HL-60/S4 (cell line): ENCODE measurements around the gene UNC93B1.
"Not testable (repeated sequence)": the region's sequence is repeated elsewhere in the genome, so short reads cannot be mapped to it uniquely, and the experiment has no call there.

ENCODE experiments used
- in situ Hi-C: fragments of 300-500 bp; cut with MboI; formaldehyde crosslinking; loops from 2 replicates; pipeline ENCODE4 v1.14.3; 2022; ENCODE audit warnings: low sequenced_read_pairs

UNC93B1 gene

DNA sequence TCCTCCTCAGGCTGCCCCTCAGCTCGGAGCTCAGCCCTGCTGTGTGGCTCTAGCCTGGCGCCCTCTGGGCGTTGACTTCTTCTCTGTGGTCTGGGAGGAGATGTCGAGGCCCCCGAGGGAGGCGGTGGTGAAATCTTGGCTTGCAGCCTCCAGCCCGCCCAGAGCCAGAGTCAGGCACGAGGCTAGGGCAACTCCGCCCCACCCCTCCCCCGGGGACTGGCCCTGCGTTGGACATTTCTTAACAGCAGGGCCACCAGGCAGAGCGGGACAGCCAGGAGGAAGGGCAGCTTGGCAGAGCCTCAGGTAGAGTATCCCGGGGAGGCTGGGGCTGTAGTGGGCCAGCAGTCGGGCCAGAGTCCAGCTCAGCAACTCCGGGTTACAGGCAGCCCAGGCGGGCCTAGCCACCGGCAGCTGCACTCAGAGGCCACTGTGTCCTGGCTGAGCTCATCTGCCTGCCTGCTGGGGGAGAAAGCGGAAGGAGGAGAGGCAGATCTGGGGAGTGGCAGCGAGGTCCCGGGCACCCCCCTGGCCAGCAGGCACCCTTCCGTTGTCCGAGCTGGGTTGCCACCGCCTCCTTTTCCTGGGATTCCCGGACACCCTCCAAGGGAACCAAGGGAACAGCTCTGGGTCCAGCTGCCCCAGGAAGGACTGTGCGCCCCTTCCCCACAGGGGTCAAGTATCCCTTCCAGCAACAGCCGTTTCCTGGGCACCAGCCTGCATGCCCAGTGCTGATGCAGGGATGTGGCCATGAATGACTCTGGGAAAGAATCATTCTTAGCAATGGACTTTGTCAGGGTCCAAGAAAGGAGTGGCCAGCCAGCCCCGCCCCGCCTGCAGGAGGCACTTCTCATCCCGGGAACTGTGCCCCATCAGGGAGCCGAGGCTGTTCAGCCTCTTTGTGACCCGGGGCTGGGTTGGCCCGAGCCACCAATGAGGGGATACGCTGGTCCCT is 6.5 kb upstream of the UNC93B1 start, which contains the start of gene ALDH3B1:
TSS of gene ALDH3B1 (plus strand) at position 238 of the 952 bp plus-strand sequence. CDS start 4,971 bp downstream, outside the sequence.
- in situ Hi-C loops, result no loop called here

DNA sequence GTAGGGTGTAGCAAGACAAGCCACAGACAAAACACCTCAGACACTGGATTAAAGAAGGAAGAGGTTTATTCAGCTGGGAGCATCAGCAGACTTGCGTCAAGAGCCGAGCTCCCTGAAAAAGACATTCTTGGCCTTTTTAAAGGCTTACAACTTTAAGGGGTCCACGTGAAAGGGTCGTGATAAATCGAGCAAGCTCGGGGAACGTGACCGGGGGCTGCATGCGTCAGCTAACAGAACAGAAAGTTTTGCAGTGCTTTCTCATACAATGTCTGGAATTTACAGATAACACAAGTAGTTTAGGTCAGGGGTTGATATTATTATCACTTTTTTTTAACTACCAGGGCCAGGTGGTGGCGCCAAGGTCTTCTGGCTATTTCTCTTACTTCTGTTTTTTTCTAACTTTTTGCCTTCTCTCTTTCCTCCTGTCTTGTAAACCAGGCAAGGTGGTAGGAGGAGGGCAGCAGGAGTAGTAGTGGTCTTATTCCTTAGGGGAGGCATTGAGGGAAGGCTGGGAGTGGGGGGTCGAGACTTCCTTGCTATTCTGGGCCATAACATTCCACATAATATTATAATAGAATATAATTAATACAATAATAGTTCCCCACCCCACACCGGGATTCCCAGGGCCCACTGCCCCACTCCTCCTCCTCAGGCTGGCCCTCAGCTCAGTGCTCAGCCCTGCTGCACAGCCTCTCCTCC is 5.6 kb upstream of the UNC93B1 start:
- in situ Hi-C loops, result no loop called here

DNA sequence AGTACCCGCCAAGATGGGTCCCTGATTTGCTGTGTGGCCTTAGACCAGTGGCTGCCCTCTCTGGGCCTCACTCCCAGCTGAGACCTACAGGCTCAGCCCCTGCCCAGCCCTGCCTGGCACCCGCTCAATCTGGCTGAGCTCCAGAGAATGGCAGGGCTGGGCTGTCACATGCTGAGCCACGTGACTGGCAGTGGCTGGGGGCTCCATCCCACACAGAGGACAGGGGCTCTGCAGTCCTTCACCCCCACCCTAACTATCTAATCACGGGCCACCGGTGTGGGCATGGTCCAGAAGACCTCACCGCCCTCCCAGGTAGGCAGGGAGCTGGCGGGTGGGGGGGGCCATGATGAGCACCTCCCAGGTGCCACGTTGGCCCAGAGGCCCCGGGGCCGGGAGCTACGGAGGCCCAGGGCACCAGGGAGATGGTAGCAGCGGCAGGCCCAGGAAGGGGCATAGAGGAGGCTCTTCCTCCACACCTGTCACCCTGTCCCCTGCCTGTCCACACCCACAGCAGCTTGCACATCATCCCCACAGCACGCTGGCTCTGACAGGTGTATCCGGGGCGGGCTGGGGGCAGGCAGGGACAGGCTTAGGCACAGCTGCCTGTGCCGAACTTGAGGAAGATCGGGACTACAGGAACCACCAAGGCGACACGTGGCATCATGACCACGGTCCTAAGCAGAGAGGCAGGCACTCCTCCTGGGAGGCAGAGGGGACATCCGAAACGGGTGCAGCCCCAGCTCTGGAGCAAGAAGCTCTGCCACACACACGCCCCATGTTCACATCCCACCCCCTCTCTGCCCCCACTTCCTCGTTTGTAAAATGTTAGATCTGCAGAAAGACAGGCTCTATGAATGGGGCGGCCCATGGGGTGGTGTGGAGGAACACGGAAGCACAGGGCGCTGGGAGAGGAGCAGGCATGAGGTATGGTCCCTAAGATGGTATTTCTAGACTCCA is 4.8 kb upstream of the UNC93B1 start:
- in situ Hi-C loops, result no loop called here

DNA sequence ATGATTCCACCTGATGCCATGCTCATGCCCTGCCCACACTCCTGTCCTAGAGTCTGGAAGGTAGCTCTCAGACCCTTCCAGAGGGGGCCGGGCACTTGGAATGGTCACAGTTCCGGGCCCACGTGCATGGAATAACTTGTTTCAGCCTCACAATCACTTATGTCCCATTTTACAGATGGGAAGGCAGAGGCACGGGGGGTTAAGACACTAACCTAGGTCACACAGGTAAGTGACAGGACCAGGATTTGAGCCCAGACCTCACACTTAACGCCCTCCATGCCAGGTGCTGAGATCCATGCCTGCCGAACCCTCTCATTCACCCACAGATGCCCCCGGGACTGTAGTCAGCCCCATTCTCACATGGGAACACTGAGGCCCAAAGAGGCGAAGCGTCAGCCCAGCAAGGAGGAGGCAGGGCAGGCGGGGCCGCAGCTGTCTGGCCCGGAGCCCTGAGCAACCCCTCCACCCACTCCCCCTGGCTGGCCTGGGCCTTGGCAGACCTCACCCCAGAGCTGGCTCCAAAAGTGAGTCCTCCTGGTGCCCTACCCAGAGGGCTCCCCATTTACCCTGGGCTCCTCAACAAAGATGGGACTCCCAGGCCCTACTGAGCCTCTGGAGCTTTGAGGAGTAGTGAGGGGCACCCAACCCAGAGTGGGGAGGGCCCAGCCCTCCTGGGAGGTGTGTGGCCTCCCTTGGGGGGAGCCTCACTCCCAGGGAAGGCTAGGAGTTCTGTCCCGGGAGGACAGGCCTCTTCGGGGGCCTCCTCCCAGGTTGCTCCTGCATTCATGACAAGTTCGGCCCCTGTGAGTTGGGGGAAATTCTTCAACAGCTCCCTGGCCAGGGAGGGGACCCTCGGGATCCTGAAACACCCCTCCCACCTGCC is 3.8 kb upstream of the UNC93B1 start:
- in situ Hi-C loops, result no loop called here

DNA sequence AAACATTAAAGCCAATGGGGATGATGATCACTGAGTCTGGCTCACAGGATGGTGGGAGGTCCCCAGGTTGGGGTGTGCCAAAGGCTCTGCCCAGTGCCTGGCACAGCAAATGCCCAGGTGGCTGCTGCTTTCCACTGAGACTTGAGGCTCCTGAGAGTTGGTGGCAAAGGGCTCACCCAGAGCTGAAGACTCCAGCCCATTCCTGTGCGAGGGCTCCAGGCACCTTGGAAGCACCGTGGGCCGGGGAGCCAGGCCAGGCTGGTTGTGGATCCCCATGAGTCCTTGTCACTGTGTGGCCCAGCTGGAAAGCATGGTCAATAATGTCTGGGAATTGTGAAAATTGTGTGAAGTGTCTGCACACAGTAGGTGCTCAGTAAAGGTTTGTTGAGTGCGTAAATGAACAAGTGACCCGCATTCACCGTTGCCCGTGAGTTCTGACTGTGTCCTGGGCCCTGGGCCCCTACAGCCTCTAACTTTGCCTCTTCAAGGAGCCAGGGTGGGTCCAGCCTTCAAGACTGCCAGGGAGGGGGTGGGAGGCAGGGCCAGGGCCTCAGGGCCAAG is 2.8 kb upstream of the UNC93B1 start:
- in situ Hi-C loops, result no loop called here

DNA sequence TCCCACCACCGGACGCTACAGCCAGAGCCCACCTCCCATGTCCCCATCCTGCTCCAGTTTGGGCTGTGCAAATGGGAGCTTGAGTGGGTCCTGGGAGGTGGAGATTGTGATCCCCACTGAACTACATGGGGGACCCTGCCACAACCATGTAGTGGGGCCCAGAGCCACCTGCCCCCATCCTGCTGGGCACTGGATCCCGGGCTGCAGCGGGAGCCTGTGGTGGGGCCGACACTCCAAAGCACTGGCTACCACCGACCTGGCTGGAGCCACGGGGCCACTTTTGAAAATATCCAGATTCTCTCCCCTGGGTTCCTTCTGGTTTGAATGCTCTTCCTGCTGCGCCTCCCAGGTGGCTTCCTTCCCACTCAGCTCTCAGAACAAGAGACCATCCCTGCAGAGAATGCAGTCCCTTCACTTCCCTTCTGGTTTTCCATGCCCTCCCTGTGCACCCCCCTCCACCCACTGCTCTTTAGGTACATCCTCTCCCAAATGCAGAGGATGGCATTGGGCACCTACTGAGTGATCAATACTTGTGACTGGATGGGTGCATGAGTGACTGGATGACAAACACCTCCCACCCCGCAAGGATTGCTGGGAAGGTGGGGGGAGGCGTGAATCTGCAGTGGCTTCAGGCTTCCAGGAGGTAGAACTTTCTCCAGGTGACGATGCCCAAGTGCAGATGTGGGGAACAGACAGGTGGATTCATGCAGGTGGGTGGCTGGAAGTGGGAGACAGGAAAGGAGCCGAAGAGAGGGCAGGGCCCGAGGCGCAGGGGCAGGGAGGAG is 846 bp upstream of the UNC93B1 start:
- in situ Hi-C loops, result no loop called here

DNA sequence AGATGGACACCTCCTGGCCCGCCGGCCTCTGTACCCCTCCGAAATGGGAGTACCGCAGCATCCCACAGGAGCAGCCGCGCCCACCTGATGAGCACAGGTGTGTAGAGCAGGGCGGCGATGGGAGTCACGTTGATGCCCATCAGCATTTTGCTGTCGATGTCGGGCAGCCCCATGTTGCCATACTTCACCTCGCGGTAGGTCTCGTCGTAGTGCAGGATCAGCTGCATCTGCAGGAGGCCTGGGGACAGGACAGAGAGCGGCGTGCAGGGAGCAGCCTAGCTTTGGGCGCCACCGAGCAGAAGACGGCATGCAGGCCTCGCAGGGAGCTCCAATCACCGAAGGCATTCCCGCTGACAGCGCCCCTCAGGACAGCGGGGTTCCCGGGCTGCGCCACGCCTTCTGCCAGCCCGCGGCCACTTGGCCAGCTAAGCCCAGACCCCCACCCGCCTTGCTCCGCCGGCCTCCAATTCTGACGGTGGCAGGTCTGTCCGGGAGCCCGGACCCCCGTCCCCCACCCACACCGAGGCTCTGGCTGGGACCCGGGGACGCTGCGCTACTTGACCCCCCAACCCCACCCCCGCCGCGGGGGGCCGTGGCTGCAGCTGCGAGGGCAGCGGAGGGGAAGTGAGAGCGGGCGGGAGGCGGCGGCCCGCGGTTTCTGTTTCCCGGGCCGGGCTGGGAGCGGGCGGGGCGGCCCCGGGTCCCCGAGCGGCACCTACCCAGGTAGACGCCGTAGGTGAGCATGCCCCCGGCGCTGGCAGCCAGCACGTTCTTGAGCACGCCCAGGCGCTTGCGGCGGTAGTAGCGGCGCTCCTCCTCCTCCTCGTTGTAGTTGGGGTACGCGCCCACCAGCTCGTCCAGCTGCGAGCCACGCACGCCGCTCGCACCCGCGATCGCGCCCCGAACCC is 705 bp downstream of the UNC93B1 start:
- in situ Hi-C loops, result no loop called here

DNA sequence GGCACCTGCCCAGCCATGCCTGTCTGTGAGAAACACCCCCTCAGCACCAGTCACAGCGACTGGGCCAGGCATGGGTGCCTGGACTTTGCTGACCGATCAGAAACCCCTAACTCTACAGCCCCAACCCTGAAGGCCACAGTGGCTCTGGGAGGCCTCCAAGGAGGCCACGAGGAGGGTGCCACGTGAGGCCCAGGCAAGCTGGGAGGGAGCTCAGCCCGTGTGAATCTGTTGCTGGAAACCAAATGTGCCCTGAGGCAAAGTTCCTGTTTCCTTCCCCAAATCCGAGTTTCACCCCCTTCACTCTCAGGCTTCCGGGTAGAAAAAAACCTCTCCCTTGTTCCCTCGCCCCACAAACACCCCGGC is 1.3 kb downstream of the UNC93B1 start:
- in situ Hi-C loops, result no loop called here

DNA sequence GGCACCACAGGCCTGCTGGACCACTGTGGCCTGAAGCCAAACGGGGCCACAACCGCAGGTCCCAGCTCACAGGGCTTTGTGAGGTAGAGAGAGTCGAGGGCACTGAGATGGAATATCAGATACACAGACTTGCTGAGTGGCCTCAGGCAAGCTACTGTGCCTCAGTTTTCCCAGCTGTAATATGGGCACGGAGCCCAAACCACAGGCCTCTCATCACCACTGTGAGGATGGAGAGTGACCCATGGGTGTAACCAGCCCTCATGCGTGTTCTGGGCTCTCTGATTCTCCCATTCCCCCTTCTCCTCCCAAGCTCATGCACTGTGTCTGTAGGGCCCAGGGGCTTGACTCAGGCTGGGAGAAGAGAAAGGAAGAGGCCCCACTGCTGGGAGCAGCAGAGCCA is 4.2 kb downstream of the UNC93B1 start:
- in situ Hi-C loops, result no loop called here

DNA sequence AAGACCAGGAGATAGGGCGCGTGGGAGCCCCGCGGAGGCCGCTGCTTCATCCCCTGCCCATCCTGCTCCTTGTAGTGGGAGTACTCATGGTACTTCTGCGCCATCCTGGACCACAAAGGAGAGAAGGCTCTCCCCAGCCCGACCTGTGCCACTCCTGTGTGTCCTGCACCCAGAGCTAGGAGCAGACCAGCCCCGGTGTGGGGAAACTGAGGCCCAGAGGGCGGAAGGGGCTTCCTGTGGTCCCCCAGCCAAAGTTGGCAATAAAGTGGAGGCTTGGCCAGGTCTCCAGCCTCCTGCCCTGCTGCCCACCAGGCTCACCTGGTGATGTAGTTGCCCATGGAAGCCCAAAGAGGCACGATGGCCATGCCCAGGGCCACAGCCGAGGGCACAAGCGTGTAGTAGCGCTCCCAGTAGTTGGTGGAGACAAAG is 4.7 kb downstream of the UNC93B1 start:
- in situ Hi-C loops, result no loop called here

DNA sequence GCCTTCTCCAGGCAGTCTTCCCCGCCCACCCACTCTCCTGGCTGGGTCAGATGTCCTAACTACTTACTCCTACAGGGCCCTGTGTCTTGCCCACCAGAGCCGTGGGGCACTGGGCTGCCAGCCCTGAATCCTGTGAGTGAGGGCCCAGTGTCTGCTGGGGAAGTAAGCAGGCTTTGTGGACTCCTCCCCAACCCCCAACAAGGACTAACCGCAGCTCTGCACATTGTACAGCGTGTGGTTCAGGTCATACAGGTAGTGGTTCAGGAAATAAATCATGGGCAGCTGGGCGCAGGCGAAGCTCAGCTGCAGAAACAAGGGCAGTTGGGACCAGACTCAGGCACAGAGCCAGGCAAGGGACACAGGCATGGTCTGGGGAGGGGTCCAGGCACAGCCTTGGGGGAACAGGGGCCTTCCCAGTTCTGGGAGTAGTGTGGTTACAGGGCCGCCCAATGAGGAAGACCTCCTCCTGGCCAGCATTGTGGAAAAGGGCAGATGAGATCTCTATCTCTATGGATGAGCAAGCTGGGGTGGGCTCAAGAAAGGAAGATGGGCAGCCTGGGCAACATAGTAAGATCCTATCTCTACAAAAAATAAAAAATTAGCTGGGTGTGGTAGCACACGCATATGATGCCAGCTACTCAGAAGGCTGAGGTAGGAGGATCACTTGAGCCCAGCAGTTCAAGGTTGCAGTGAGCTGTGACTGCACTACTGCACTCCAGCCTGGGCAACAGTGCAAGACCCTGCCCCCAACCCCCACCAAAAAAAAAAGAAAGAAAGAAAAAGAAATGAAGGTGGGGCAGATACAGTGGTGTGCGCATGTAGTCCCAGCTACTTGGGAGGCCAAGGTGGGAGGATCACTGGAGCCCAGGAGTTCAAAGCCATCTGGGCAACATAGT is 5.5 kb downstream of the UNC93B1 start:
- in situ Hi-C loops, result no loop called here

DNA sequence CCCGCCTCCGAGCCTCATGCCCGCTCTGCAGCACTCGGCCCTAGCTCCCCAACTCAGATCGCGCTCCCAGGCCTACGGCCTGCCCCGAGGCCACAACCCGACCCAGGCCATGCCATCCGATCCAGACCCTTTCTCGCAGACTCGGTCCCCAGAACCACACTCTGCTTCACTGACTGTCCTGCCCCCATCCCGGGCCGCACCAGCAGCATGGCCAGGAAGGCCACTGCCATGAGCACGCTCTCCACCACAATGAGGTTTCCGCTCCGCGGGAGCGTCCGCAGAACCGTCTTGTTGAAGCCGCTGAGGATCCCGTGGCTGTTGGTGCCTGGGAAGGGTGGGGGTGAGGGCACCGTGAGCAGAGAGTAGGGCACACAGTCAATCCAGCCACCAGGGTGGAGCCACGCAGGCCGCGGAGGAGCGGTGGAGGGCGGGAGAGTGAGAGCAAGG is 6.4 kb downstream of the UNC93B1 start:
- in situ Hi-C loops, result no loop called here

DNA sequence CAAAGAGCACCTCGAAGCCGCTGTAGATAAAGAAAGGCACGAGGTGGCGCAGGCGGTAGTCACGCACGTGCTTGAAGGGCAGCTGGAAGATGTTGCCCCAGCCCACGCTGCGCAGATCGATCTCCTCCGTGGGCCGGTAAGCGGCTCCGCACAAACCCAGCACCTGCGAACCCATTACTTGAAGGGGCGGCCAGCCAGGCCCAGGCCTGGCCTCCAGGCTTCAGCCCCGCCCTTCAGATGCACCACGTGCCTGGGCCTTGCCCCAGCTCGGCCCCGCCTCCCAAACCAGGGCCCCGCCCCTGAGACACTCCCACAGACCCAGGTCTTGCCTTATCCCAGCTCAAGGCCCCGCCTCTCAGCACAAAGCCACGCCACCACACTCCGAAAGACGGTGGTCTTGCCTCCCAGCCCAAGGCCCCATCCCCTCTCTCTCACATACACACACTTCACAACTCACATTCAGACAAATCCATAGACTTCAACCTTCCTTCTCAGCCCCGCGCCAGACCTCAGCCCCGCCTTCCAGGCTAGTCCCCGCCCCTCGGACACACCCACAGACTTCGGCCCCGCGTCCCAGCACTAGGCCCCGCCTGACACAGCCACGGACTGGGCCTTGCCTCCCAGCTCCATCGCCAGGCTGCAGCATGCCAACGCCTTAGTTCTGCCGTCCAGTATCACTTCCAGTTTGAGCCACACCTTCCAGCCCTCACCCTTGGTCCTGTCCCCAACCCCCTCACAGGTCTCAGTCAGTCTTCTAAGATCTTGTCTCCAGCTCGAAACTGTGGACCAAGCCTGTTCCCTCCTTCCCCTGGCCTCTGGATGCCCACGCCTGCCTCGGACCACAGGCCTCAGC is 7.0 kb downstream of the UNC93B1 start:
- in situ Hi-C loops, result no loop called here

DNA sequence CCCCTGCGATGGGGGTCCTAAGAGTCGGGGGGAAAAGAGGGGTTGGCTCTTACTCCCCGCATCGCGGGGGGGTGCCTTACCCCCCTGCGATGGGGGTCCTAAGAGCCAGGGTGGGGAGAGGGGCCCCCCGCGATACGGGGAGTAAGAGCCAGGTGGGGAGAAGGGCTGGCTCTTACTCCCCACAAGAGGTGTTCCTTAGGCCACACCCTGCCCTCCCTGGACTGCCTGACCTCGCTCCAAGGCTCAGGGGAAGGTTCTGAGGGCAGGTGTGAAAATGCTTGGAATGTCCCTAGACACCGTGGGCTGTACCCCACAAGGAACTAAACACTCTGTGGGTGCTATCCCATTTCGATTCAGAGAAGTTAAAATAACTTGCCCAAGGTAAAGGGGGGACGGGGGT is 7.8 kb downstream of the UNC93B1 start:
- in situ Hi-C loops, result no loop called here

DNA sequence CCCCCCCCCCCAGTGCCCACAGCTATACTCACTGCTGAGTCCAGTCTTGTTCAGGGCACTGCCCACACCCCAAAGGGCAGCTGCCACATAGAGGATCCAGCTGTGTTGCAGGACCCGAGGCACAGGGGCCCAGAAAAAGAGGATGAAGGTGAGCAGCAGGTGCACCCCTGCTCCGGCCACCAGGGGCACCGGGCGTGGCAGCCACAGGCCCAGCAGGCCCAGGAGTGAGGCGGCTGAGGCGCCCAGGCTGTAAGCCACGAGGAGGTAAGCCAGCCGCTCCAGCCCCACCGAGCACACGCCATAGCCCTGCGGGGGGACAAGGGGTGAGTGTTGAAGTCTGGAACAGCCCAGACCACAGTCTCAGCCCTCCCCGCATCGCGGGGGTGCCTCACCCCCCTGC is 8.3 kb downstream of the UNC93B1 start:
- in situ Hi-C loops, result not testable (repeated sequence)

DNA sequence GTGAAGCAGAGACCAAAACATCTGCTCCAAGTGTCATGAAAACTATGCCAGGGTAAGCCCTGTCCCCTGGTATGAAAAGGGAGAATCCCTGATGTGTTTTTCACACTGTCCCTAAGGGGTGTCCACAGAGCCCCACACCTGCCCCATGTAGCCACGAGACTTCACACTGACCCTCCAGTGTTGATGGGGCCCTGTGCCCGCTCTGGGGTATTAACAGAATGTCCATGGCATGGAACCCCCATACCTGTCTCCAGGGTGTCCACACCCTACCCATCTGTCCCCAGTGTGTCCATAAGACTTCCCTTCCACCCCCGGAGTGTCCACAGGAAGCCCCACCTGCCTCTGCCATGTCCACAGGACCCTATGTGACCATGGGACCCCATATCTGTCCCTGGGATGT is 8.8 kb downstream of the UNC93B1 start:
- in situ Hi-C loops, result not testable (repeated sequence)
